ENCODE measurements around the gene SNX33. TPM values are rescaled to one million over a fixed set of nuclear protein-coding genes. Genes with fewer than 3 reads are reported as not detected.
A peak's percentile ranks its signal among the peaks of the same experiment; 100 is the strongest.

Gene SNX33
- total RNA-seq, 1 donor from 2014 or later, result 17.3 TPM

- peak overlapping the region; percentile 70 for H3K27ac Mint-ChIP-seq (ENCODE audit: unreplicated experiment)
- H3K27me3 Mint-ChIP-seq (ENCODE audit: unreplicated experiment), result peaks cover 25% of the 10 kb centered on the region
- H3K9me3 Mint-ChIP-seq (ENCODE audit: unreplicated experiment), result no peaks in the 10 kb centered on the region
- peaks cover 17% of the 10 kb centered on the region for H3K36me3 Mint-ChIP-seq (ENCODE audit: low read depth, unreplicated experiment)
- TF ChIP-seq CTCF (IDR thresholded peaks at IDR 0.05; ENCODE audit: unreplicated experiment), result no peak
- H3K4me3 Mint-ChIP-seq (ENCODE audit: unreplicated experiment), result peak overlapping the region; percentile 95
- H3K4me1 Mint-ChIP-seq (ENCODE audit: unreplicated experiment), result peaks cover 53% of the 10 kb centered on the region
- peak; percentile 57 for DNase-seq (ENCODE audit: low spot score)
Observed at GRCh38 chr15:75648156-75649000, 666 bp downstream of the SNX33 start.

GRCh38 chr15:75649045-75649761 is 1.5 kb downstream of the SNX33 start:
- peaks cover 54% of the 10 kb centered on the region for H3K4me1 Mint-ChIP-seq (ENCODE audit: unreplicated experiment)

GRCh38 chr15:75649848-75650247 is 2.1 kb downstream of the SNX33 start:
- Mint-ChIP-seq H3K4me1 (ENCODE audit: unreplicated experiment) (peaks cover 56% of the 10 kb centered on the region), H3K4me3 (ENCODE audit: unreplicated experiment) (peak overlapping the region; percentile 39), H3K9me3 (ENCODE audit: unreplicated experiment) (no peaks in the 10 kb centered on the region), H3K36me3 (ENCODE audit: low read depth, unreplicated experiment) (peaks cover 17% of the 10 kb centered on the region), H3K27ac (ENCODE audit: unreplicated experiment) (no peak overlapping the region), H3K27me3 (ENCODE audit: unreplicated experiment) (peaks cover 26% of the 10 kb centered on the region)
- no peak for TF ChIP-seq CTCF (IDR thresholded peaks at IDR 0.05; ENCODE audit: unreplicated experiment)
- no peak for DNase-seq (ENCODE audit: low spot score)

More at GRCh38 chr15:75649045-75649761, 1.5 kb downstream of the SNX33 start:
- H3K9me3 Mint-ChIP-seq (ENCODE audit: unreplicated experiment), result no peaks in the 10 kb centered on the region
- H3K4me3 Mint-ChIP-seq (ENCODE audit: unreplicated experiment), result peak overlapping the region; percentile 95
- no peak for TF ChIP-seq CTCF (IDR thresholded peaks at IDR 0.05; ENCODE audit: unreplicated experiment)
- H3K27ac Mint-ChIP-seq (ENCODE audit: unreplicated experiment), result peak overlapping the region; percentile 26
- H3K36me3 Mint-ChIP-seq (ENCODE audit: low read depth, unreplicated experiment), result peaks cover 17% of the 10 kb centered on the region
- peaks cover 26% of the 10 kb centered on the region for H3K27me3 Mint-ChIP-seq (ENCODE audit: unreplicated experiment)
- no peak for DNase-seq (ENCODE audit: low spot score)

GRCh38 chr15:75650908-75651809 is 3.4 kb downstream of the SNX33 start:
- H3K36me3 Mint-ChIP-seq (ENCODE audit: low read depth, unreplicated experiment), result peaks cover 20% of the 10 kb centered on the region
- no peak for TF ChIP-seq CTCF (IDR thresholded peaks at IDR 0.05; ENCODE audit: unreplicated experiment)

More at GRCh38 chr15:75650908-75651809, 3.4 kb downstream of the SNX33 start:
- Mint-ChIP-seq H3K4me3 (ENCODE audit: unreplicated experiment) (peak overlapping the region; percentile 73), H3K9me3 (ENCODE audit: unreplicated experiment) (no peaks in the 10 kb centered on the region), H3K4me1 (ENCODE audit: unreplicated experiment) (peaks cover 58% of the 10 kb centered on the region), H3K27ac (ENCODE audit: unreplicated experiment) (peak overlapping the region; percentile 44), H3K27me3 (ENCODE audit: unreplicated experiment) (peaks cover 23% of the 10 kb centered on the region)
- DNase-seq (ENCODE audit: low spot score), result no peak

All from endothelial cell (in vitro differentiated cells).